Esophagus squamous epithelium (tissue), 5 donors: ENCODE results near the gene FRMPD2. TPM values are rescaled to one million over a fixed set of nuclear protein-coding genes. Genes with fewer than 3 reads are reported as not detected.

ENCODE experiments used
- DNase-seq: peaks from one replicate; lab custom pipeline; 2025; lab: John Stamatoyannopoulos, UW
- H3K27ac ChIP-seq, 4 donors: fragments of 200-600 bp; sonication (generic); one replicate each; pipeline ENCODE4 v1.5.1; 2016 to 2019; ENCODE audit warnings: mild to moderate bottlenecking in 1 of 4
- H3K27me3 ChIP-seq, 4 donors: fragments of 200-600 bp; sonication (generic); 1 replicate in 3 of 4; 2 replicates in 1 of 4; pipeline versions ENCODE4 v1.5.1 to v1.6.0; 2017 to 2021; ENCODE audit warnings: antibody characterized with exemption in 1 of 4
- H3K36me3 ChIP-seq, 3 donors: fragments of 200-600 bp; sonication (generic); one replicate each; pipeline ENCODE4 v1.5.1; 2016 to 2019
- H3K4me1 ChIP-seq, 3 donors: fragments of 200-600 bp; sonication (generic); one replicate each; pipeline ENCODE4 v1.5.1; 2017 to 2019
- H3K4me3 ChIP-seq, 4 donors: fragments of 200-600 bp; sonication (generic); 1 replicate in 3 of 4; 2 replicates in 1 of 4; pipeline ENCODE4 v1.5.1; 2016 to 2019; ENCODE audit warnings: mild to moderate bottlenecking in 2 of 4, moderate library complexity in 1 of 4
- H3K9me3 ChIP-seq, 3 donors: fragments of 200-600 bp; sonication (generic); one replicate each; pipeline ENCODE4 v1.5.1; 2016 to 2019
- CTCF ChIP-seq, 6 experiments: fragments of 450-650 bp in 4 of 6; fragments of 200-600 bp in 2 of 6; sonication (generic) in 2 of 6; IDR thresholded peaks; one replicate each; pipeline ENCODE4 v1.5.1; 2016 to 2019; ENCODE audit warnings: antibody characterized with exemption in 6 of 6, mild to moderate bottlenecking in 4 of 6, moderate library complexity in 4 of 6
- POLR2A ChIP-seq, 4 donors: fragments of 450-650 bp; IDR thresholded peaks; one replicate each; pipeline ENCODE4 v1.6.1; 2017; ENCODE audit warnings: antibody characterized with exemption in 4 of 4, mild to moderate bottlenecking in 4 of 4, moderate library complexity in 3 of 4
- WGBS, 2 donors: methylation state at CpG; one replicate each; pipeline ENCODE4 v1.1.5; 2018; 5-methylcytosine and 5-hydroxymethylcytosine counted together
- intact Hi-C: fragments of 100-400 bp; cut with DNase I; formaldehyde crosslinking; loops from one replicate; pipeline ENCODE4 v1.15.0; 2022
- total RNA-seq, 4 donors: library from RNA; depleted of rRNA; stranded (reverse); fragments of >200 nt; gene quantifications; one replicate each; pipeline ENCODE4 v1.1.0, GENCODE V29; 2016
- donor health status: DM: yes; HTN: yes; CAD: no.

Gene FRMPD2
- total RNA-seq, result not detected

GRCh38 chr10:48274636-48275035, at the start of gene FRMPD2:
Gene FRMPD2 (minus strand): TSS chr10:48274696. CDS start chr10:48274567, 129 bp downstream.
- intact Hi-C loops, result no loop called here
- no peak within 1 kb of the TSS for H3K4me3 ChIP-seq

GRCh38 chr10:48322017-48322416, 47.5 kb upstream of the FRMPD2 start:
- DNase-seq, result no peak
- Histone ChIP-seq H3K4me1 (peaks cover 0 to 13% (median 9%) of the 10 kb centered on the region in 3 donors), H3K9me3 (no peaks in the 10 kb centered on the region), H3K4me3 (no peak overlapping the region), H3K36me3 (peaks cover 0 to 5% (median 0%) of the 10 kb centered on the region in 3 donors), H3K27me3 (no peaks in the 10 kb centered on the region), H3K27ac (no peak overlapping the region)
- no peak for TF ChIP-seq POLR2A (IDR thresholded peaks at IDR 0.05)
- TF ChIP-seq CTCF (IDR thresholded peaks at IDR 0.05), result no peak
- WGBS, 2 donors, result 90 to 91% methylated on average over 3 of the region's 3 CpGs
- intact Hi-C loops, result no loop called here

More at GRCh38 chr10:48274636-48275035, at the start of gene FRMPD2:
- no peak for DNase-seq
- peaks cover 0 to 2% (median 0%) of the 10 kb centered on the region in 4 donors for H3K27me3 ChIP-seq
- TF ChIP-seq CTCF (IDR thresholded peaks at IDR 0.05) (no peak), POLR2A (IDR thresholded peaks at IDR 0.05) (no peak)
- no peaks in the 10 kb centered on the region for H3K4me1 ChIP-seq
- no peak within 1 kb of the TSS for H3K27ac ChIP-seq
- H3K9me3 ChIP-seq, result no peaks in the 10 kb centered on the region
- H3K36me3 ChIP-seq, result no peaks in the 10 kb centered on the region
- WGBS, 2 donors, result 63 to 83% methylated on average over 8 of the region's 8 CpGs

GRCh38 chr10:48317321-48317990, 43.0 kb upstream of the FRMPD2 start:
- Histone ChIP-seq H3K27ac (no peak overlapping the region), H3K4me3 (no peak overlapping the region), H3K27me3 (no peaks in the 10 kb centered on the region), H3K9me3 (no peaks in the 10 kb centered on the region), H3K4me1 (peaks cover 0 to 20% (median 9%) of the 10 kb centered on the region in 3 donors), H3K36me3 (peaks cover 0 to 5% (median 0%) of the 10 kb centered on the region in 3 donors)
- 60 to 72% methylated on average over 5 to 8 of the region's 8 CpGs for WGBS, 2 donors
- no peak for TF ChIP-seq POLR2A (IDR thresholded peaks at IDR 0.05)
- no peak for TF ChIP-seq CTCF (IDR thresholded peaks at IDR 0.05)
- intact Hi-C loops, result no loop called here
- no peak for DNase-seq

- Histone ChIP-seq H3K4me3 (no peak overlapping the region), H3K36me3 (peaks cover 0 to 5% (median 0%) of the 10 kb centered on the region in 3 donors), H3K9me3 (no peaks in the 10 kb centered on the region), H3K27ac (peak overlapping the region in 1 of 4 donors; percentile 4), H3K4me1 (peaks cover 0 to 30% (median 9%) of the 10 kb centered on the region in 3 donors), H3K27me3 (no peaks in the 10 kb centered on the region)
- no peak for DNase-seq
- no peak for TF ChIP-seq POLR2A (IDR thresholded peaks at IDR 0.05)
- TF ChIP-seq CTCF (IDR thresholded peaks at IDR 0.05), result no peak
- intact Hi-C loops, result no loop called here
- 81 to 88% methylated on average over 4 of the region's 4 CpGs for whole genome bisulfite sequencing, 2 donors
Measured at GRCh38 chr10:48316236-48316635, 41.7 kb upstream of the FRMPD2 start.

- intact Hi-C loops, result no loop called here
- Histone ChIP-seq H3K27ac (no peak overlapping the region), H3K36me3 (no peaks in the 10 kb centered on the region), H3K9me3 (no peaks in the 10 kb centered on the region), H3K4me3 (no peak overlapping the region), H3K4me1 (peaks cover 0 to 46% (median 9%) of the 10 kb centered on the region in 3 donors), H3K27me3 (no peaks in the 10 kb centered on the region)
- no peak for DNase-seq
- no peak for TF ChIP-seq POLR2A (IDR thresholded peaks at IDR 0.05)
- no peak for TF ChIP-seq CTCF (IDR thresholded peaks at IDR 0.05)
- WGBS, 2 donors, result 94 to 97% methylated on average over 2 of the region's 2 CpGs
Measured at GRCh38 chr10:48314107-48314506, 39.6 kb upstream of the FRMPD2 start.
